GM19035 (cell line): ENCODE results near the gene TMEM131L.
A peak's percentile ranks its signal among the peaks of the same experiment; 100 is the strongest.

Experiments used
- ATAC-seq: cut with Tn5 transposase; IDR thresholded peaks from one replicate; pipeline ENCODE4 v1.9.1; 2021; ENCODE audit not compliant: unreplicated experiment

TMEM131L gene

GRCh38 chr4:153471698-153472093 is 5.5 kb downstream of the TMEM131L start:
- ATAC-seq, result peak; percentile 23

DNA sequence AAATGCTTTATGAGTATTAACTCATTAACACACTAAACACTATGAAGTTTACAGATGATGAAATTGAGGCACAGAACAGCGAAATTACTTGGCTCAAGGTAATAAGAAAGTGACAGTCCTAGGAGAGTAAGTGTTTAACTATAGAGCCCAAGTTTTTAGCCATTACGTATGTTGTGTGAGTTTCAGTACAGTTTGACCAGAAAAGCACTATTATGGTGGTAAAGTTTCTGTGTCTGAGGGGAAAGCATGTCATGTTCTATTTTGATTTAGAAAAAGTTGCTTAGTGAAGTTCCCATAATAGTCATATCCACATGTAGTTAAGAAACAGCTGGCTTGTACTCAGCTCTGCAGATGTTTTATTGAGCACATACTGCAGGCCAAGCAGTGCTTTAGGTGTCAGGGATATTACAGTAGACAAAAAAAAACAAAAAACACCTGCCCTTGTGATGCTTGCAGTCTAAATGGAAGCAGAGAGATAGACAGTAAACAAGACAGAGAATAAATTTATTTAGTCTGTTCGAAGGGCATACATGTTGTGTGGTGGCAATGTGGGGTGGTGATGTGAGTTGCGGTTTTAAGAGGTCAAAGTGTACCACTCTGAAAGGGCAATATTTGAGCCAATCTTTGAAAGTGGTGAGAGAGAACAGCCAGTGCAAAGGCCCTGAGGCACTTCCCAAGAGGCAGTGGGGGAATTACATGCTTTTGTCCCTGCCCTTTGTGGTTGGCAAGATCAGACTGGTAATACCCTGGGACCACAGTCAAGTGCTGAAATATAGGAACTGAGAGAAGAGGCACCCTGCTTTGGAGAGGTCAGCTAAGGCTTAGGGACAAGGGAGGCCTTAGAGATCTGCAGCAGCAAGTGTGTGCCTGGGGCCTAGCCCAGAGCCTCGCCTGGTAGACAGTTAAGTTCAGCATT is 6.2 kb downstream of the TMEM131L start:
- peak; percentile 37 for ATAC-seq

GRCh38 chr4:153474251-153474650 is 8.1 kb downstream of the TMEM131L start:
- ATAC-seq, result no peak

DNA sequence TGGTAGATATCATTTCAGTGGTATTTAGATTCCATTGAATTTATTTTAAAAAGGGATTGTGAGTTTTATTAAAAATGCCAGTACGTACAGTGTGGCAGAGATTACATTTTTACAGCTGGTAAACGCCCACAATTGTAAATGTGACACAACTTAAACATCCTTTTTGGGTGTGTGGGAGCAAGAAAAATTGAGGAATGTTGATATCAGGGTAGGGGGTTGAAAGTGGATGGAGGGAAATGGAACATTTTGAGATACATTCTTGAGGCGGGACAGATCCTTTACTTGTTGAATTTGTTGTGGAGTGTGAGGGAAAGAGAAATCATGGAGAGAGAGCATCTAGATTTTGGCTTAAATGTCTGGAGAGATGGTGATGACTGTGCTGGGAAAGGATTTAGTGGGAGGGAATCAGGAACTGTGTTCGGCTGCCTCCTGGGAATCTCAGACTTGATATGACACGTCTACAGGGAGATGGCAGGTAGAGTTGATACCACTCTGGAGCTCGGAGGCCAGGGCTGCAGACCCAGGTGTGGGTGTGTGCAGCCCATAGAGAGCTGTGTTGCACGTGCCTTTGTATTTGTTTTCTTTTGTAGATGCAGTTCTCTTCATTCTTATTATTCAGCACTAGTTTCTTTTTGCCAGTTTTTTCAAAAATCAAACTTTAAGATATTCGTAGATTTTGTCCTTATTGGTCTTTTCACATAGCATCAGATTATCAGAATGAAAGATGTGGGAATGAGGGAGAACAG is 10.8 kb downstream of the TMEM131L start:
- no peak for ATAC-seq

- ATAC-seq, result no peak
Measured at GRCh38 chr4:153479101-153479500, 12.9 kb downstream of the TMEM131L start.

DNA sequence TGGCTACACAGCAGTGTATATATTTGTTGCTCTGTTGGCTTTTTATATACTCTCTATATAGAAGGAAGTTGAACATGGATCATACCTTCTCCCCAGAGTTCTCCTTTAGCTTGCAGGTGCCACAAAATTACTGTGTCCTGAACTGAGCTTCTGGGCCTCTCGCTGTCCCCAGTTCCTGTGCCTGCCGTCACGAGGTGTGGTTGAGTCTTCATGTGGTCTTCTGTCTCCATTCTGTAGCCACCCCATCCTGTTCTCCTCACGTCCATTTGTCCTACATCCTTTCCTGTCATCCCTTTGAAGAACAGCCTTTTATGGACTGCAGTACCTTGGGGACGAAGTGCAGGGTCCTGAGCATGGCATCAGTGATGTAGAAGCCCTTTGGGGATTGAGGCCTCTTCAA is 14.5 kb downstream of the TMEM131L start:
- ATAC-seq, result no peak

DNA sequence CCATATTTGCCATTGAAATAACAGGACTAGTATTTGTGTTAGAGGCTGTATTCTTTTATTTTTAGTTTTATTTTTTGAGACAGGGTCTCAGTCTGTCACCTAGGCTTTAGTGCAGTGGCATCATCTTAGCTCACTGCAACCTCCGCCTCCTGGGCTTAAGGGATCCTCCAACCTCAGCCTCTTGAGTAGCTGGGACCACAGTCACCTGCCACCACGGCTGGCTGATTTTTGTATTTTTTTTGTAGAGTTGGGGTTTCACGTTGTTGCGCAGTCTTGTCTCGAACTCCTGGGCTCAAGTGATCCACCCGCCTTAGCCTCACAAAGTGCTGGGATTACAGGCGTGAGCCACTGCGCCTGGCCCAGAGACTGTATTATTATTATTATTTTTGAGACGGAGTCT is 15.3 kb downstream of the TMEM131L start:
- no peak for ATAC-seq

GRCh38 chr4:153483432-153484418 is 17.6 kb downstream of the TMEM131L start:
- no peak for ATAC-seq

DNA sequence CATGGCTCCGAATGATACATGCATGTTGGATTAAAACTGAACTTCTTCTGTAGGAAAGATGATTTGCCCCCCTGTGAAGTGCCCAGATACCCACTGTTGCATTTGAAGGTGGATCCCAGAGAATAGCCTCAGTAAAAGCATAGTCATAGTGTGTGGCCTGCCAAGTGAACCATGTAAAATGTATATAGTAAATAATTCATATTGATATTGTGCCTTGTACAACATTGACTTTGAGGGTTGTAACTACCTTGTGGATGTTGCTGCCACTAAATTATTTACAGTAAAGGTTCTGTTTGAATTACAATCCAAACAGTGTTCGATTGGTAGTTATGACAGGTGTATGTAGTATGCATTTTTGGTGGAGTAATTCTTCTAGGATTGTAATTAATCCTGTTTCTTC is 19.2 kb downstream of the TMEM131L start:
- no peak for ATAC-seq

- no peak for ATAC-seq
Measured at GRCh38 chr4:153485860-153486259, 19.7 kb downstream of the TMEM131L start.

DNA sequence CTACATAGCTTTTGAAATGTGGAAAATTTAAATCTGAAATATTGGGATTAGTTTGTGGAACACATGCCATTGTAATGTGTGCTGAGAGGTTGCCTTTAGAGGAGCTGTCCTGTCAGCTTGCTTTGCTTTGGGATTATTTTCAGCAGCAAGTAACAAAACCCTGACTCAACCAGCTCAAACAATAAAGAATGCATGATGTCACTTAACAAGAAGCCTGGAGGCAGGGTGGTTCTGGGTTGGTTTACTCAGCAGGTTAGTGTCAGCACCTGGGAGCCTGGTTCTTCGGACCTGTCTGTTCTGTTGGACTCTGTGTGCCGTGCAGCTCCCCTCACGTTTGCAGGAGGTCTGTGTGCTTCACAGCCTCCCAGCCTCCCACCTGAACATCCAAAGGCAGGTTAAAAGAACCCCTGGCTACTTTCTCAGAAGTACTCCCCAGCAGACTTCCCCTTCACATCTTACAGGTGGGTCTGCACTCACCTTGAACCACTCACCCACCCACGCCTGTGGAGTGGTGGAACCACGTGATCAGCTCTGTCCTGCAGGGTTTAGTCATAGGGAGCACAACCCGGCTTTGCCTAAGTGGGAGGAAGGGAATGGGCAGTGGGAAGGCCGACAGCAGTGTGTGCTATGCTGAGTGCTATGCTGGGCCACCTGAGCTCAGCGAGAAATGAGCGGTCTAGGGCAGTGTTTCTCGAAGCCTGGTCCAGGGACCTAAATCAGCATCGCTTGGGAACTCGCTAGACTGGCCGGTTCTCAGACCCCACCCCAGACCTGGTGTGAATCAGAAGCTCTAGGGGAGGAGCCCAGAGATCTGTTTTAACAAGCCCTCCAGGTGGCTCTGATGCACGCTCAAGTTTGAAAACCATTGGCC is 20.4 kb downstream of the TMEM131L start:
- ATAC-seq, result no peak

- ATAC-seq, result peak; percentile 46
Measured at GRCh38 chr4:153488006-153488891, 22.1 kb downstream of the TMEM131L start.

GRCh38 chr4:153489856-153490558 is 23.8 kb downstream of the TMEM131L start:
- ATAC-seq, result no peak

DNA sequence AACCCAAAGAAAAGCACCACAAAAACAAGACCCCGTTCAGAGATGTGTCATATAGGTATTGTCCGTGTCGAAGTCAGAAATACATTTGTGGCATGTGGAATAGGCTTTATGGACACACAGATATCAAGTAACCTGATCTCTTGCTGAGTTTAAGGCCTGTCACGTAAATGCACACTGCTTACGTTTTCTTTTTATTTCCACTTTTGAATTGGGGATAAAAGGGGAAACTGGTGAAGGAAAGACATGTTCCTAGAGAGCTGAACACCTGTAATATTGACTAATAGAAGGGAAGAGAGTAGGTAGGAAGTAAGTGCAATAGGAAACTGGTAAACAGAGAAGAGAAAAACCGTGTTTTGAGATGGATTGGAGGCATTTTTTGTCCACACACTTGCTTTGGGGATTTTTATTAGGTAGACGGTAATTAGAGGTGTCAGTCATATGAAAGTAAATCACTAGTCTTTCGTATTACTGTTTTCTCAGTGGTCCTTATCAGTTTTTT is 24.9 kb downstream of the TMEM131L start:
- no peak for ATAC-seq

- ATAC-seq, result no peak
Measured at GRCh38 chr4:153494562-153494961, 28.4 kb downstream of the TMEM131L start.

- ATAC-seq, result no peak
Measured at GRCh38 chr4:153495480-153496193, 29.5 kb downstream of the TMEM131L start.

DNA sequence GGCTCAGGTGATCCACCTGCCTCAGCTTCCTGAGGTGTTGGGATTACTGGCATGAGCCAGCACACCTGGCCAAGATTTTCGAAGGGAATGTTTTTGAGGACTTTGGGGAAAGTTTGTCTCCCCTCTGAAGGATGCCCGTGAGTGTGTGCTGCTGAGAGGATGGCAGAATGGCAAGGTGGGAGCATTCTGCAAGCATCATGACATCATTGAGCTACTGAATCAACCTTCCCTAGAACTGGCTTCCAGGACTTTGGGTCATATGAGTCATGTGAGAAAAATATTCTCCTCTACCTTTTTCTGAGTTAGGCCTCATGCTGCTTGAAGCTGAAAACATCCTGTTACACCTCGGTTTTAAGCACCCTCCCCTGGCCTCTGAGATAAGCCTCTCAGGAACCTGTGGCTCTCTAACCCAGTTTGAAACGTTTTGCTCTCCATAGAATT is 31.0 kb downstream of the TMEM131L start:
- ATAC-seq, result no peak
